Activated CD8-positive, alpha-beta memory T cell treated with anti-CD3 and anti-CD28 coated beads for 36 hours (primary cell): Measurements from ENCODE around the gene GIGYF2. TPM values are rescaled to one million over a fixed set of nuclear protein-coding genes. Genes with fewer than 3 reads are reported as not detected.

Experiments used
- CTCF ChIA-PET: fragments of 350-600 bp; sonication (Branson Sonifier 250); formaldehyde crosslinking; loops from one replicate; lab custom pipeline; 2021; ENCODE audit warnings: antibody characterized with exemption; lab: Charles Lee
- POLR2A ChIA-PET: fragments of 350-600 bp; sonication (Branson Sonifier 250); formaldehyde crosslinking; loops from one replicate; lab custom pipeline; 2021; ENCODE audit warnings: antibody characterized with exemption; lab: Charles Lee
- total RNA-seq, 2 experiments: library from RNA; stranded (reverse); gene quantifications; one replicate each; pipeline ENCODE4 v1.2.3, GENCODE V29; 2021

Gene GIGYF2
- total RNA-seq, 2 experiments from 2014 or later, result 49.9 to 54.0 TPM

DNA sequence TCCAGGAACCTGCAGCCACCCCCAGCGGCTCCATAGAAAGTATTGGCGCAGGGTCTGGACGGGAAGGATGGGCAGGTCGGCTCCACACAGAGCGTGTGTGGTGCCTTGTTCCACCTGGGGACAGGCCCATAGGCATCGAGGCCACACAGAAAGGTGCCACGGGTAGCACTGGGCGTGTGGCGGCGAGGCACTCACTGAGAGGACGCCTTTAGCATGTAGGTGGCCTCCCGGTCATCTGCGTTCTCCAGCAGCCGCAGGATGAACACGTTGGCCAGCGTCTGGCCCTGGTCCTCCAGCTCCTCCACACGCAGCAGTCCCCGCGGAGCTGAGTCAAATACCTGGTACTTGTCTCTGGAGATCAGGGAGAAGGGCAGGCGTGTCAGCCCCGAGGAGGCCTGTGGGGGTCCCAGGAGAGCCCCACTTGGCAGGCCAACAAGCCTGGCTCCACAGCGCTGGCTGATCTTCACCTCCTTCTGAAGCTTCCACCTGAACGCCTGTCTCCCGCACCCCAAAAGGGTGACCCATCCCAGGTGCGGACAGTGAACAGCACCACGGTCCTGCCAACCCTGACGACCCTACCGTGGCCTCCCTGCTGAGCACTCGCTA is 186.1 kb downstream of the GIGYF2 start:
- ChIA-PET CTCF (no interaction called here), POLR2A (no interaction called here)

DNA sequence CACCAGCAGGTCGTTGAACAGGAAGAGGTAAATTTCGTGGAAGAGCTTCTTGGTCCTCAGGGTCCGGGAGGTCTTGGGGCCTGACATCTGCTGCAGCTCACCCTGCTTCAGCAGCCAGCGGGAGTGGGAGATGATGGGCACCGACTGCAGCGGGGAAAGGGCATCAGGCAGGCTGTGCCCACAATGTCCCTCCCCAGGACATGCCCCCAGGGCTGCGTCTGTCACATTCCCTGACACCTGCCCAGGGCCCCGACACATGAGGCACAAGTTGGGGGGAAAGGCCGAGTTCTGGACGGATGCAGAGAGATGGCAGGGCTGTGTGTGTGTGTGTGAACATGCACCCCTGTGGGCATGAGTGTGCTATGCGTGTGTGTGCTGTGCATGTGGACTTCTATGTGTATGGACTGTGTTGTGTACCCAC is 186.9 kb downstream of the GIGYF2 start:
- POLR2A ChIA-PET, result no interaction called here
- CTCF ChIA-PET, result no interaction called here

DNA sequence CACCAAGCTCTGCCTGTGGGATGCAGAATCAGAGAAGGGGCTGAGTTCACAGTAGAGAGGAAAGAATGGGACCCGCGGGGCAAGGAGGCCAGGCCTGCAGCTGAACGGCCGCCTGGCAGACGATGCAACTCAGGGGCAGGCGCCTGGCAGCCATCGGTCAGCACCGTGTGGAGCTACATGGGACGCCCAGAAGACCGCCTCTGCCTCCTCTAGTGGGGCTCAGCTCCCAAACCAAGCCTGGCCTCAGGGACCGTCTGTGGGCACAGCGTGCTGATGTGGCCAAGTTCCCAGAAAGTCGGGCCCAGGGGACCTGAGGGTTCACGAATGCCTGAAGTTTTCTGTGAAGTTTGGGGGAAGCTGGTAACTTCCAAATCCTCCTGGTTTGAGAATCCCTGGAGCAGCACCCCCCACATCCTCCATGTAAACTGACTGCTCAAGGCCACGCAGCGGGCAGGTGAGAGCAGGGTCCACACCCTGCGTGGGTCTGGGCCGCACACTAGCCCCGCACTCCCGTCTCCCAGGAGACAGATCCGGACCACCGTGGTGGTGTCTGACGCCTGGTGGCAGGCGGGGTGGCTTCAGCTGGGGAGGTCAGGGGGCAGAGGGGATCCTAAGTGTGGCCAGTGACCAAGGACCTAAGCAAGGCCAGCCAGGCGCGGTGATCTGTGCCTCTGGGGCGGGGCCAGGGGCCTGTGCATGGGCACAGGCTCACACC is 187.6 kb downstream of the GIGYF2 start:
- ChIA-PET POLR2A (no interaction called here), CTCF (no interaction called here)

DNA sequence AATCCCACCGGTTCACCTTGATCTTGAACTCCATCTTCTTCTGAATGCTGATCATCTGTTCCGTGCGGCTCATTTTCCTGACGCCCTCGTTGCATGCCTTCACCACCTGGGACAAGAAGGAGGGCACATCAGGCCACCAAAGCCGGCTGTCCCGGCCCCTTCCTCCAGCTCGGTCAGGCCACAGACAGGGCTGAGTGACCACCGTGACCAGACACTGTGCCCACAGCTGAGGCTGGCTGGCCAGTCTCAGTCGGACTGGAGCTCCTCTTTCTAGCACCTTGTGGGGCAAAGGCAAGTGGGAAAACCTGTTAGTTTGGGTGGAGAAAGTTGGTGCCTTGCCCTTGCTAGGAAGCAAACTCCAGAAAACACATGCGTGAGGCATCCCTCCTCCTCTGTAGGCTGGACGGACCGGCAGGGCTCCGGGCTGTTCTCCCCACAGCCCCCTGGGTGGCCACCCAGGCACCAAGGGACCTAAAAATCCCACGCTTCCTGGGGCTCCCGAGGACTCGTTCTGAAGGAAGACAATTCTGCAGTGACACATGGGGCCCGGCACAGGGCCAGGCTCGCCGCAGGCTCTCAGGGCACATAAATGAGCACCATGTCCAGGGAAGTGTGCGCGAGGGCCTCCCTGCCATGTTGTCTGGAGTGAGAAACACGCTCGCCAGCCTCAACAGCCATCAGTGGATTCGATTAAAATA is 188.3 kb downstream of the GIGYF2 start:
- CTCF ChIA-PET, result no interaction called here
- POLR2A ChIA-PET, result no interaction called here

DNA sequence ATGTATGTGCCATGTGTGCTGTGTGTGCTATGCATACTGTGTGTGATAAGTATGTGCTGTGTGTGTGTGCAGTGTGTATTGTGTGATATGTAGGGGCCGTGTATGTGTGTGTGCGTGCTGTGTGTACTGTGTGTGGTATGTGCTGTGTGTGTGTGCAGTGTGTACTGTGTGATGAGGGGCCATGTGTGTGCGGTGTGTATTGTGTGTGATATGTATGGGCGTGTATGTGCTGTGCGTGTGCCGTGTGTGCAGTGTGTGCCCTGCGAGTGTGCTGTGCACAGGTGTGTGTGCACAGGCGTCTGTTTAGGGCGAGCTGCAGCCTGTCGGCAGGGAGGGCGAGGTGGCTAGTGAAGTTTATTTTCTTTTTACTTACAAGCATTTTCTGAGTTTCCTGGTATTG is 189.0 kb downstream of the GIGYF2 start:
- ChIA-PET CTCF (no interaction called here), POLR2A (no interaction called here)

DNA sequence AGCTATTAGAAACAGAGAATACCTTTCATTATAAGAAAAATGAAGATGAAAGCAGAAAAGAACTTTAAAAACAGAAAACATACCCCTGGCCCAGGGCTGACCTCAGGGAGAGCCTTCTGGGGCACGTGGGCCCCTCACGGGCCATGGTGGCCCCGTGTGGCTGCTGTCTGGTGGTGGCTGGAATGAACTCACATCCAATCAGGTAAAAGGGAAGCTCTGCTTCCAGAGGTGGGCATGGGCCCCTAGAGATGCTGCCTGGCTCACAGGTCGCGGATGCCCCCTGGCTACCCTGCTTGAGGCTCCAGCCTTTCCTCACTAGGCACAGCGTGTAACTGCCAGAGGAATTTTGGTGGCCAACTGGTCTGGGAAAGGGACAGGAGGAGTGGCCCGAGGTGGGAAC is 189.5 kb downstream of the GIGYF2 start:
- ChIA-PET POLR2A (no interaction called here), CTCF (no interaction called here)

DNA sequence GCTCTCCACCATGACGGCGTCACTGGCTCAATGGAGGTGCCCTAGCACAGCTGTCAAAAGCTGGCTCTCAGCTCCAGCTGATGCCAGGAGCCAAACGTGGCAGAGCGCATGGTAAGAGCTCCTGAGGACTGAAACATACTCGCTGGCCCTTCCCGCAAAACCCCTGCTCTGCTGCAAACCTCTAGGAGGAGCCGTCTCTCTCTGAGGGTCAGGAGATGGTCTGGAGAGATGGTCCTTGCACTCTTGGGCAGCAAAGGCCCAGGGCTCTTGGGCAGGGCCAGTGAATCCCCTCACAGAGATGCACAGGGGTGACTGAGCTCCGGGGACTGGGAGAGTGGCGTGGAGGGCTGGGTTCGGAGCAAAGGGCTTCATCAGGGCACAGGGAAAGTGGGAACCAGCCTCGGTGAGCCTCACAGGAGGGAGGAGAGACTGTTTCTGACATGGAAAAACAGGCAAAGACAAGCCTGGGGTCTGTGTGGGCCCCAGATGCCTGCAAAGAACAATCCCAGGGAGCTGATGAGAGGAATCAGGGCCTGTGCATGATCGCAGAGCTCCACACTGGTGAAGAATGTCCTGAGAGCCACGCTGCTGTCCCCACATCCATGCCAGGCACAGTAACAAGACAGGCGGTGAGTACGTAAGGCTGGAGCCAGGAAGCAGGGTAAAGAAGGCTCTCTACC is 190.2 kb downstream of the GIGYF2 start:
- ChIA-PET CTCF (no interaction called here), POLR2A (no interaction called here)

DNA sequence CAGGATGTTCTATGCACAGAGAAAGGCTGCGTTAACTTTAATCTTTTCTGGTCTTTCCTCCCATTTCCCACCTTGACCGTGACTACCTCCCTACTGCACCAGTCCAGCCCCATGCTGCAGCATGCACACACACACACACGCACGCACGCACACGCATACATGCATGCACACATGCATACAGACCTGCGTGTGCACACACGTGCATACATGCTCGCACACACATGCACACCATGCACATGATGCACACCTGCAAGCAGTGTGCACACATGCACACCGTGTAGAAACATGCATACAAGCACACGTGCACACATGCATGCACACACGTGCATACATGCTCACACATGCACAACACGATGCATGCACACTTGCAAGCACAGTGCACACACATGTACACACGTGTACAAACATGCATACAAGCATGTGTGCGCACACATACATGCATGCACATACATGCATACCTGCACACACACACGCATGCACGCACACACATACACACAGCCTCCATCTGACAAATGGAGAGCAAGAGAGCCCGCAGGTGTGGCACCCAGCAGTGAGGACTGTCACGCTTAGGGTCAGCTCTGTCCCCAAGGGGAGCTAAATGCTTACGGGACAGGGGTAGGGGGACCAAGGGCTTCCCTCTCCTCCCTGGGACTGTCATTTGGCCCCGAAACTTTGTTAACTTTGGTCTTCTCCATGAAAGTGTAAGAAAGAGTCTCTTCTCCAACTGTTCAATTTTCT is 191.1 kb downstream of the GIGYF2 start:
- ChIA-PET CTCF (no interaction called here), POLR2A (no interaction called here)

DNA sequence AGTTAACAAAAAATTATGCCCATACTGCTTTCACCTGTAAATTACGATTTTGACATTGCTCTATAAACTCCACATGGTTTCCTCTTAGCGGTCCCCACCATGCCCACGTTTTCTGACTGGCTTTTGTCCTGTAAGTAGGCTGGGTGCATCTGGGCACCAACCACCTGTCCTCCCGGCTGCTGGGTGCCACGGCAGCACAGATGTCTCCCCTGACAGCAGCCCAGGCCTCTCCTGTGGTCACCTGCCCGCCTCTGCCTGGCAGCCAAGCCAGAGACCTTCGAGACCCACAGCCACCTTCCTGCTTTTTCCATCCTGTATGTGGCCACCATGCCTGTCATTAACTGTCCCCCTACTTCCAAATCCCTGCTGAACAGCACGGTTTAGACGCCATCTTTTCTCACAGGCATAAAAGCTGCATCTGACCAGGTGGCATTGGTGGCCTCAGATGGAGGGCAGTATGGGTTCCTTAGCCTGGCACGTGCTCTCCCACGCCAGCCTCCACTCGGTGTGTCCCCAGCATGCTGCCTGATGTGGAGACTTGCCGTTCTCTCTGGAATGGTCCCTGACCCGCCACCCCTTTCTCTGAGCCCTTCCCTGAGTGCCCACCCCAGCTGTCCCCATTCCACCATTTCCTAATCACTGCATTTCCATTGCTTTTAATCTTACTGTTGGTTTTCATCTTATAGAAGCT is 191.9 kb downstream of the GIGYF2 start:
- CTCF ChIA-PET, result no interaction called here

DNA sequence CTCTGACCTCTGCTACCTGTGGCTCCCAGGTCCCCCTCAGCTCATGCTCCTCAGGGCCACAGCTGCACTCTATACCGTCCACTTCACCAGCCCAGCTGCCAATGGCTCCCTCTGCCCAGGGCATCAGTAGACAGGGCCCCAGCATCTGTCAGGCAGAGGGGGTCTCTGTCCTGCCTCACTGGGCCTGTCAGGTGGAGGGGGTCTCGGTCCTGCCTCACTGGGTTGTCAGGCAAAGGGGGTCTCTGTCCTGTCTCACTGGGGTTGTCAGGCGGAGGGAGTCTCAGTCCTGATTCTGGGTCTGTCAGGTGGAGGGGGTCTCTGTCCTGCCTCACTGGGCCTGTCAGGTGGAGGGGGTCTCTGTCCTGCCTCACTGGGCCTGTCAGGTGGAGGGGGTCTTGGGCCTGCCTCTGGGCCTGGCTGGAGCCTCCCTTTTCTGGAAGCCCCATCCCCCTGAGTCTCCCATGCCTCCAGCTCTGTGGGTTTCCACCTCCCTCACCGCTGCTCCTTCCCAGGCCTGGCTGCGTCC is 192.8 kb downstream of the GIGYF2 start:
- POLR2A ChIA-PET, result no interaction called here
- CTCF ChIA-PET, result no interaction called here

More for the DNA sequence above, 191.9 kb downstream of the GIGYF2 start:
- POLR2A ChIA-PET, result no interaction called here

DNA sequence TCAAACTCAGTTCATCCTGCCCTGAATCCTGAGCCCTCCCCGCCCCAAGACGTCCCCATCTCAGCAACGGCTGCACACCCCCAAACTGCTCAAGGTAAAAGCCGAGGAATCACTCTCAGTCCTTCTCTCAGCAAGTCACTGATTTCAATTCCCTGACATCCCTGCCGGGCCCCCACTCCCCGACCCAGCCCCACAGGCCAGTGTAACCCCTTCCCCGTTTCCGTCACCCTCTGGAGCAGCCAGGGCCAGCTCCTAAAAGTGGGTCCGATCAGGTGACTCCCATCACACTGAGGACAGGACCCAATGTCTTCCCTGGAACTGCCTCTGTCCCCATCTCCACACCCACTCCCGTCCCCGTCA is 193.4 kb downstream of the GIGYF2 start:
- CTCF ChIA-PET, result no interaction called here
- POLR2A ChIA-PET, result no interaction called here

DNA sequence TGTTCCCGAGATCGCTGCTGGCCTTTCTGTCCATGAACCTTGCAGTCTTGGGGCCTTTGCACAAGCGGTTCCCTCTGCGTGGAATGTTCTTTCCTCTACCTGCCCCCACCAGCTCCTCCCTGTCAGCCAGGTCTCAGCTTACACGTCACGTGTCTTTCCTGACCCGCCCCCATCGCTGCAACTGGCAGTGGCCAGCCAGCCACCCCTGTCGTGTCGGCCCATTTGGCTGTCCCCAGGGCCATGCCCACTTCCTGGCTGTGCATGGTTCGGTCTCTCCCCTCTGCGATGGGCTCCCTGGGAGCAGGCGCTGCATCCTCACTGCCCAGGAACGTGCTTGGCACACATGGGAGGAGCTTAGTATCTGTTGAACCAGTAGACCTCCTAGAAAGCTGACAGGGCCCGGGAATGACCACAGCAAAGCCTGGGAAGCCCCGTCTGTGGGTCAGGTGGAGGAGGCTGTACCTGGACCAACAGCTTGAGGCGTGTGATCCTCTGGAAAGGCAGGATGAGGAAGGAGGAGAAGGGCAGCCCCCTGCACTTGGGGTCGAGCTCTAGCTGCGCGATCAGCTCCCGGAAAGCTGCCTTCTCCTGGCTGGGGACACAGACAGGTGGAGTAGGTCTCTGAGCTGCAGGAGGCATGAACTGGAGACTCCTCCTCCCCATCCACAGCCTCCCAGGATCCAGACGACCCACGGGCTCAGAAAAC is 193.9 kb downstream of the GIGYF2 start:
- CTCF ChIA-PET, result no interaction called here
- POLR2A ChIA-PET, result no interaction called here

DNA sequence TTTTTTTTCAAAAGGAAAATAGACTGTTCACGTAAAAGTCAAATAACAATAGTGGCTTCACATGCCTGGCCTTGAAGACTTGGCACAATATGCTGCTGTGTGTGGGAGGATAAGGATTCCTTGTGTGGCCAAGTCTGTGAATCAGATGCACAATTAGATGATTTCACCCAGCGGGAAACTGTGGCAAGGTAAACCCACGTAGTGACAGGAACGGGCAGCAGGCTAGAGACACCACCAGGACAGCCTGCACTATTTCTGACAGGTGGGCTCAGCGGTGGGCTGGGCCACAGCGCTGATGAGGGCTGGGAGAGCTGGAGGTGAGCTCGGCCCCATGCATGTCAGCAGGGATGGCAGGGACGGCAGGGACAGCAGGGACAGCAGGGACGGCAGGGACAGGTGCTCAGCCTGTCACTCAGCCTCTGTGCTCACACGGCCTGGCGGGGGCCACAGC is 194.5 kb downstream of the GIGYF2 start:
- CTCF ChIA-PET, result no interaction called here
- POLR2A ChIA-PET, result no interaction called here

DNA sequence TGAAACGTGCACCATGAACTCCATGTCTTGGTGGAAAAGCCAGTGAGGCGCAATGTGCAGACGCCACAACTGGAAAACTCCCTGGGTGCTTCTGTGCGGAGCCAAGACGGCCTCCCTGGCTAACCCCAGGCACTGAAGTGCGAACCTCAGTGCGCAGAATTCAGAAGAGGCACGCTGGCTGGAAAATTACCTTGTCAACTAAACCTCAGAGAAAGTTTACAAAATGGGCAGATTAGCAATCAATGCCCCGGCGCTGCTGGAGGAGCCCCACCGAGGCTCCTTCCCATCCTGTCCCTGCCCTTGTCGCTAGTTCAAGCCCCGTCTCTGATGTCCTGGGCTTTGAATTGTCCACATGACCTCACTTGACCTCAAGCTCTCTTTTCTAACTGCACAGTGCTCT is 195.1 kb downstream of the GIGYF2 start:
- CTCF ChIA-PET, result no interaction called here
- POLR2A ChIA-PET, result no interaction called here

DNA sequence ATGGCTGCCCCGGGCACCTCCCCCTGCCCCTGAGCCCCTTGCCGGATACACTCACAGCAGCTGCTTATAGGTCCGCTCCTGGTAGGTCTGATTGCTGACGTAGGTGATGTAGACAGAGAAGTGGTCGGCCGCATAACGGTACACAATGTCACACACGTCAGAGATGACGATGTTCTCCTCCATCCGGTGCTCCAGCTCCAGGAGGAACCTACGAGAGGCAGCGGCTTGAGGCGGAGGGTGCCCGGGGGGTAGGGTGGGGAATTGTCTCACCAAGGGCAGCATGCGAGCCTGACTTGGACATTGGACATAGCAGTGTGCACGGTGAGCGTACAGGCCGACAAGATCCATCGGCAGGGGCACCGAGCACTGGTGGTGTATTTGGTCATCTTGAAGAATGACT is 195.7 kb downstream of the GIGYF2 start:
- POLR2A ChIA-PET, result no interaction called here
- CTCF ChIA-PET, result no interaction called here

DNA sequence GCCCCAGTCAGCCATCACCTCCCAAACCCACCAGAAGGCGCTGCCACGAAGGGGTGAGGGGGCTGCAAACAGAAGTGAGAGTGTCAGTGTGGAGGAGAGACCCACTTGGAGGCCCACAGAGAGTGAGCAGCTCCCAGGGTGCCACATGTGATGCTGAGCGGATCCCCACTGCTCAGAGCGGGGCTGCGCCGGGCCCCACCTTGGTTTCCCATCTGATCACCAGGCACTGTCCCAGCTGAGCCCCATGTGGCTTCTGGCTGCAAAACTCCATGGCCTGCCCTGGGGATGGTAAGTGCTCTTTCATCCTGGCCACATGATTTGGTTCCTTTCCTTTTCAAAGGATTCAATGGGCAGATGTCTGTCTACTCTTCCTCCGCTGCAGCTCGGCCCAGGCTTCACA is 196.7 kb downstream of the GIGYF2 start:
- POLR2A ChIA-PET, result no interaction called here
- CTCF ChIA-PET, result no interaction called here

DNA sequence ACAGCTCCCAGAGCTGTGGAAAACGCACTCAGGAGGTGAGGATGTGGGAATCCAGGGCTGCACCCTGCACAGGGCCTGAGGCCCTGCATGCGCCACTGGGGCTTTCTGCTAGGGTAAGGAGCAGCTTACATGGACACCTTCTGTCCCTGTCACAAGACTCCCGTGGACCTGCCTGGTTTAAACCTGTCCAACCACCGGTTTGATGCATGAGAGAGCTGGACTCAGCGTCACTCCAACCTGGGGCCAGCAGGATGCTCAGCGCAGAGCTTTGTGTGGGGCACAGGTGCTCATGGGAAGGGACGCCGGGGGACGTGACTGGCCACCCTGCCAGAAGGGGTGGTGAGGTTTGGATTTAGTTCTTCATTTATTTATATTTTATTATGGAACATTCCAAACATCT is 197.1 kb downstream of the GIGYF2 start:
- POLR2A ChIA-PET, result no interaction called here
- CTCF ChIA-PET, result no interaction called here

DNA sequence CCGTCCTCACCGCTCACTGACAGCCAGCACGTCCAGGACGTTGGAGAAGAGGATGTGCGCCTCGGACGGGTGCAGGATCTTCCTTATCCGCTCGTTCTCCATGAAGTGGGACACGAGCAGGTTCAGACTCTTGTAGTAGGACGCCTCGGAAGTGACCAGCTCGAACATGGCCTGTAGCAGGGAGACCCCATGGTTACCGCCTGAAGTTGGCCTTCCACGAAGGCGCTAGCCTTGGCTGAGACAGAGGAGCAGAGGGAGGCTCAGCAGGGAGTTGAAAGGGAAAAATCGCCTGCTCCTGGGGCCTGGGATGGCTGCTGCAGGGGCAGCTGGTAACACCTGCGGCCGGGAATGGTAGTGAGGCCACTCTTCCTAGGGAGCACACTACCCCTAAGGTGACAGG is 197.6 kb downstream of the GIGYF2 start:
- CTCF ChIA-PET, result no interaction called here
- POLR2A ChIA-PET, result no interaction called here
